ENCODE data around the gene CTNNA2. TPM values are rescaled to one million over a fixed set of nuclear protein-coding genes. Genes with fewer than 3 reads are reported as not detected.

CTNNA2 gene
- total RNA-seq, 2 donors from 2014 or later: not detected

DNA sequence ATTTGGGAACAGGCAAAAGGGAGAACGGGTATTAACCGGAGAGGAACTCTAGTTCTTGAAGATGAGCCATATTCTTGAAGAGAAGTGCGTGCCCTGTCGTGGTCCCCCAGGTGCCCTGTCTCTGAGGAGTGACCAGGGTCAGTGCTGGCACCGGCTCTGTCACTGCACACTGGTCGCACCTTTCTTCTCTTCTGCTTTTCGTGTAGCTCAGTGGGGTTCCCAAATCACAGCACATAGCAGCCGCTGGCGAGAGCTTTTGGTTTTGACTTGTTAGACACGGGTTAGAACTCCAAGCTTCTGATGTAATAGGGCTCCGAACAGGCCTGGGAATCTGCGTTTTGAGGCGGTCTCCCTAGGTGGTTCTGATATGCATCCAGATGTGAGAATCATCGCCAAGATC is 810.1 kb downstream of the CTNNA2 start:
- TF ChIP-seq CTCF (IDR thresholded peaks at IDR 0.05): no peak
- H3K27me3 ChIP-seq: peaks cover 0 to 4% of the 10 kb centered on the region in 2 donors
- H3K4me3 ChIP-seq: no peak overlapping the region
- peaks cover 0 to 4% of the 10 kb centered on the region in 2 donors for H3K4me1 ChIP-seq
- DNase-seq (ENCODE audit: low spot score): no peak
- no peak overlapping the region for H3K27ac ChIP-seq
- H3K9me3 ChIP-seq: no peaks in the 10 kb centered on the region
- H3K36me3 ChIP-seq: no peaks in the 10 kb centered on the region

DNA sequence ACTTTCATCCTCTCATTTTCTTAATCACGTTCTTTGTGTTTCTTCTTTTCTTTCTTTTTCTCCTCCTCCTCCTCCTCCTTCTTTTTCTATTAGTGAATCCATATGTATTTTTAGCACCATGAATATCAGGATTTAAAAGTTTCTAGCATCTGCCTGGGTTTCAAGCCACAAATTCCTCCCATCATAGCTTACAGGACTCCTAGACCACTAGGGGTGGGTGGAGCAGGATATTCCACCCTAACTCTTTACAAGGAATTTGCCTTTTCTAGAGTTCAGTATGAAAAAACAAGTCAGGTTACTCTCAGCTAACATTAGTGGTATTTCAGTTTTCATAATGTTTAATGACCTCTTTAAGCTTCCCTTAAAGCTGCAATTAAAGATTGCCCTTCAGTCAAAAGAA is 810.8 kb downstream of the CTNNA2 start:
- TF ChIP-seq CTCF (IDR thresholded peaks at IDR 0.05): no peak
- Histone ChIP-seq H3K27me3 (peaks cover 0 to 4% of the 10 kb centered on the region in 2 donors), H3K4me1 (peaks cover 0 to 4% of the 10 kb centered on the region in 2 donors), H3K27ac (no peak overlapping the region), H3K4me3 (no peak overlapping the region), H3K9me3 (no peaks in the 10 kb centered on the region), H3K36me3 (no peaks in the 10 kb centered on the region)
- DNase-seq (ENCODE audit: low spot score): no peak

DNA sequence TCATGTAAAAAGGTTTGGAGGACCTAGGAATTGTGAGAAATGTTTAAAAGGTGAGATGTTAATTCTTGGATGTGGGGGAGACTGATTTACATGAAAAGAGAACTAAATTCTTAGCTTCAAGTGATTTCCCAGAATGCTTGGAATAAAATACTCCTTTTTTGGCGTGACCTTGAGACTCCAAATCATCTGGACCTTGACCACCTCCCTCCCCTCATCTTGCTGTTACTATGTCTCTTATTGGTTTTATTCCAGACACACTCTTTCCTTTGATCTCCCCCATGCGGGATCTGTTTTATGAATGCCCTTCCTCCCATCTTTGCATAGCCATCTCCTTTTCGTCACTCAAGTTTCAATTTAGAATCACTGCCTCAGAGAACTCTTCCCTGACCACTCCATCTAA is 811.7 kb downstream of the CTNNA2 start:
- TF ChIP-seq CTCF (IDR thresholded peaks at IDR 0.05): no peak
- DNase-seq (ENCODE audit: low spot score): no peak
- no peak overlapping the region for H3K4me3 ChIP-seq
- H3K4me1 ChIP-seq: peaks cover 0 to 1% of the 10 kb centered on the region in 2 donors
- no peaks in the 10 kb centered on the region for H3K9me3 ChIP-seq
- peaks cover 0 to 4% of the 10 kb centered on the region in 2 donors for H3K27me3 ChIP-seq
- H3K36me3 ChIP-seq: no peaks in the 10 kb centered on the region
- H3K27ac ChIP-seq: no peak overlapping the region

DNA sequence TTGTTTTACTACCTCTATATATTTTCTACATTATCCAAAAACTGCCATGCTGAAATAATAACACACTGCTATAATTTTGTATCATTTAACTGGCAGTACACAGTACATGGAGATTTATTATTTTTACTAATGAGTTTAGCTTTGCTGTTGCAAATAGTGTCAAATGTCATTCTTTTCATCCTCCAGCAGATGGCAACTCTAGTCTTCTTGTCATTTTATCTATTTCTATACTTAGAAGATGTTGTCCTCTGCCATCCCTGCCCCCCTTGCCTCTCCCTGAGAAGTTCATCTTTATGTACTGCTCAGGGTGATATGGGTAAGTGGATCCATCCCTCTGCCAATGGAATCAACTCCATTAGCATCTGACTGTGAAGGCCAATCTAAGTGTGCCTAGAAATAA is 813.4 kb downstream of the CTNNA2 start:
- Histone ChIP-seq H3K27me3 (peaks cover 0 to 4% of the 10 kb centered on the region in 2 donors), H3K27ac (no peak overlapping the region), H3K4me1 (no peaks in the 10 kb centered on the region), H3K9me3 (no peaks in the 10 kb centered on the region), H3K4me3 (no peak overlapping the region), H3K36me3 (no peaks in the 10 kb centered on the region)
- no peak for DNase-seq (ENCODE audit: low spot score)
- TF ChIP-seq CTCF (IDR thresholded peaks at IDR 0.05): peak; percentile 31 to 63

GRCh38 chr2:80326861-80327260 is 814.0 kb downstream of the CTNNA2 start:
- TF ChIP-seq CTCF (IDR thresholded peaks at IDR 0.05): no peak
- Histone ChIP-seq H3K36me3 (no peaks in the 10 kb centered on the region), H3K9me3 (no peaks in the 10 kb centered on the region), H3K4me1 (no peaks in the 10 kb centered on the region), H3K4me3 (no peak overlapping the region), H3K27me3 (peaks cover 0 to 4% of the 10 kb centered on the region in 2 donors), H3K27ac (no peak overlapping the region)
- DNase-seq (ENCODE audit: low spot score): no peak

- H3K36me3 ChIP-seq: no peaks in the 10 kb centered on the region
These were observed 815.3 kb downstream of the CTNNA2 start for GRCh38 chr2:80328159-80328571.

More at GRCh38 chr2:80328159-80328571, 815.3 kb downstream of the CTNNA2 start:
- Histone ChIP-seq H3K4me3 (no peak overlapping the region), H3K9me3 (no peaks in the 10 kb centered on the region), H3K27me3 (peaks cover 0 to under 1% of the 10 kb centered on the region in 2 donors), H3K27ac (no peak overlapping the region), H3K4me1 (no peaks in the 10 kb centered on the region)
- DNase-seq (ENCODE audit: low spot score): no peak
- no peak for TF ChIP-seq CTCF (IDR thresholded peaks at IDR 0.05)

Data from right atrium auricular region (tissue), 2 donors.